K562 (cell line): ENCODE measurements around the gene TRMT1.

ENCODE experiments used
- CTCF ChIP-seq, 3 experiments: IDR thresholded peaks in 2 of 3; conservative IDR thresholded peaks in 1 of 3; 2 replicates each; pipeline ENCODE4 v1.5.1; 2011 to 2012; ENCODE audit warnings: low read length in 3 of 3, mild to moderate bottlenecking in 3 of 3, control low read depth in 2 of 3, improper control_type of control experiment in 1 of 3, inconsistent platforms in 1 of 3, low read depth in 1 of 3, mixed read lengths in 1 of 3, moderate library complexity in 1 of 3; ENCODE audit not compliant: insufficient read depth in 2 of 3
- MCM5 ChIP-seq: fragments of 450-650 bp; IDR thresholded peaks from 2 replicates; pipeline ENCODE4 v1.6.1; 2016; ENCODE audit warnings: low read depth
- MYC ChIP-seq, 2 experiments: fragments of 250-450 bp in 1 of 2; sonication (Bioruptor Pico) in 1 of 2; IDR thresholded peaks; 2 replicates each; pipeline versions ENCODE4 v1.5.1 to v1.6.1; 2012 to 2021; ENCODE audit warnings: low read depth in 2 of 2, borderline replicate concordance in 1 of 2, improper control_type of control experiment in 1 of 2, low read length in 1 of 2, mild to moderate bottlenecking in 1 of 2, moderate library complexity in 1 of 2
- NR3C1 ChIP-seq: sonication (generic); formaldehyde crosslinking; IDR thresholded peaks from 2 replicates; pipeline ENCODE4 v1.8.1; 2022; ENCODE audit warnings: missing genetic modification reagents
- SMAD3 ChIP-seq: fragments of 450-650 bp; formaldehyde crosslinking; conservative IDR thresholded peaks from 2 replicates; pipeline ENCODE4 v1.4.0; 2020; ENCODE audit warnings: mild to moderate bottlenecking
- ZSCAN29 ChIP-seq: fragments of 450-650 bp; IDR thresholded peaks from 2 replicates; pipeline ENCODE4 v1.6.1; 2017

DNA sequence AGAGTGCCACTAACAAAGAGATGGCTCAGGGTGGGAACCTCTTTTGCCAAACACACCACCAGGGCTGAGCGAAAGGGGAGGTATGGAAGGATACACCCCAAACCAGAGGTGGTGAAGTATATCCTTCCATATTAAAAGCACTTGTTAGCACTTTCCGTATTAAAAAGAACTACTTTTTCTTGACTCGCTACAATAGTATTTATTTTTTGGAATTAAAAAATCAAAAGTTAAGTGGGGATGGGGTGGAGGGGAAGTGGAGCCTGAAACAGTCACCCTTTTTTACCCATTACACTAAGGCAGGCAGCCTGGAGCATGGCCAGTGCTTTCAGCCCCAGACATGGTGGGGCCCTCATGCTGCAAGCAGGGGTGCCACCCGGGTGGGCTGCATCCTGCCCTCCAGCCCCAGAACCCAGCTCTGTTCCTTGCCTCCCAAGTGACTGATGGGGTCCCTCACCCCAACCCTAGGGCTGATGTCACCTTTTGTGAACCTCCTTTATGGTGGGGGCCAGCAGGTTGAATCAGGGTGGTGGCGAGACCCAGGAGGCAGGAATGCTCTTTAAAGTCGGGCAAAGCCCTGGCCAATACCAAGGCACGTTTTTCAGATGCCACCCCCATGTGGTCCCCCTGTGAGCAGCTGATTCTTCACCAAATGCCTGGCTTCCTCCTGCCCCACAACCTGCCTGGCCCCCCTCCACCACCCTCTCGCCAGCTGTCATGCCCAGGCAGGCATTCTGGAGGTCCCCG is 44.9 kb downstream of the TRMT1 start:
- no peak for TF ChIP-seq MCM5
- TF ChIP-seq ZSCAN29, result no peak
- TF ChIP-seq SMAD3 (CRISPR knock-in tag), result no peak
- no peak for TF ChIP-seq CTCF (IDR thresholded peaks at IDR 0.05 in 2 of 3, conservative IDR thresholded peaks at IDR 0.05 in 1 of 3; ENCODE audit: insufficient read depth in 2 of 3, low read depth in 1 of 3, low read length in 3 of 3)
- TF ChIP-seq NR3C1 (CRISPR knock-in tag), result no peak
- no peak for TF ChIP-seq MYC (IDR thresholded peaks at IDR 0.05; ENCODE audit: low read depth, low read length)
- no peak for TF ChIP-seq MYC (CRISPR knock-in tag; IDR thresholded peaks at IDR 0.05; ENCODE audit: borderline replicate concordance, low read depth)
